SK-N-SH (cell line): Measurements from ENCODE around the gene ARMH3.

ENCODE experiments used
- EP300 ChIP-seq, 2 experiments: IDR thresholded peaks; 2 replicates each; pipeline versions ENCODE4 v1.4.0 to v1.6.1; 2012; ENCODE audit warnings: borderline replicate concordance in 1 of 2, low read depth in 1 of 2, low read length in 1 of 2
- JUND ChIP-seq: IDR thresholded peaks from 2 replicates; pipeline ENCODE4 v1.4.0; 2012
- POLR2AphosphoS5 ChIP-seq: IDR thresholded peaks from 2 replicates; pipeline ENCODE4 v1.6.1; 2012; ENCODE audit warnings: low read depth, low read length
- TEAD4 ChIP-seq: IDR thresholded peaks from 2 replicates; pipeline ENCODE4 v1.4.0; 2012; ENCODE audit warnings: mild to moderate bottlenecking, borderline replicate concordance; ENCODE audit not compliant: insufficient read depth
- YY1 ChIP-seq: IDR thresholded peaks from 2 replicates; pipeline ENCODE4 v1.4.0; 2012; ENCODE audit warnings: low read depth, mild to moderate bottlenecking
- TF ChIP-seq, protein P1 (sequence below): fragments of 200-600 bp; sonication (generic); IDR thresholded peaks from 2 replicates; pipeline ENCODE4 v1.6.1; 2017; ENCODE audit warnings: antibody characterized with exemption, mild to moderate bottlenecking, moderate library complexity
- TF ChIP-seq, protein P2 (sequence below): IDR thresholded peaks from 2 replicates; pipeline ENCODE4 v1.6.1; 2012; ENCODE audit warnings: mild to moderate bottlenecking, low read depth, low read length, moderate library complexity
- TF ChIP-seq, protein P3 (sequence below): IDR thresholded peaks from 2 replicates; pipeline ENCODE4 v1.4.0; 2012; ENCODE audit warnings: low read depth

DNA sequence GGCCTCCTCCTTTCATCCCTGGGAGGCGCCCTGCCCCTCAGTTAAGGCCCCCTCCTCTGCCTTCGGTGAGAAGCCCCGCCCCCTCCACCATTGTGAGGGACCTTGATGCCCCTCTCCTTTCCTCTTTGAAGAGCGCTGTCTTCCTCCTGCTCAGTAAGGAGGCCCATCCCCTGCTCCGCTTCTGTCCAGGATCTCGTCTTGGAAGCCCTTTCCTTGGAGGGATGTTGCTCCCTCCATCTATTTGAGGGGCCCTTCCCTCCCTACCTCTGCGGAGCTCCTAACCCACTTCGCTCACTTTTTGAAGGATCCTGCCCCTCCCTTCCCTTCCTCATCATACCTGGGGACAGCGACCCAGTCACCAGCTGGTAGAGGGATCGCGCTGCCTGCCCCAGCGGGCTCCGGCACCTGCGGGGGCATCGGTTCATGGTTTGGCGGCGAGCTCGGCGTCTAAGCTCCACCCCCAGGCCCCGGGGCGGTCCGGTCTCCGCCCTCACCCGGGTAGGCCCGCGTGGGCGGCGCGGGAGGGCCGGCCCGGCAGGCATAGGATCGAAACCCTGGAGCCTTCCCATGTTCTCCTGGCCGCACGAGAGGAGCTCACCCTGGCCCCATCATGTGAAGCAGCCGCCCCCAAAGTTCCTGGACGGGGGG is 216.4 kb downstream of the ARMH3 start:
- TF ChIP-seq, protein P1, sequence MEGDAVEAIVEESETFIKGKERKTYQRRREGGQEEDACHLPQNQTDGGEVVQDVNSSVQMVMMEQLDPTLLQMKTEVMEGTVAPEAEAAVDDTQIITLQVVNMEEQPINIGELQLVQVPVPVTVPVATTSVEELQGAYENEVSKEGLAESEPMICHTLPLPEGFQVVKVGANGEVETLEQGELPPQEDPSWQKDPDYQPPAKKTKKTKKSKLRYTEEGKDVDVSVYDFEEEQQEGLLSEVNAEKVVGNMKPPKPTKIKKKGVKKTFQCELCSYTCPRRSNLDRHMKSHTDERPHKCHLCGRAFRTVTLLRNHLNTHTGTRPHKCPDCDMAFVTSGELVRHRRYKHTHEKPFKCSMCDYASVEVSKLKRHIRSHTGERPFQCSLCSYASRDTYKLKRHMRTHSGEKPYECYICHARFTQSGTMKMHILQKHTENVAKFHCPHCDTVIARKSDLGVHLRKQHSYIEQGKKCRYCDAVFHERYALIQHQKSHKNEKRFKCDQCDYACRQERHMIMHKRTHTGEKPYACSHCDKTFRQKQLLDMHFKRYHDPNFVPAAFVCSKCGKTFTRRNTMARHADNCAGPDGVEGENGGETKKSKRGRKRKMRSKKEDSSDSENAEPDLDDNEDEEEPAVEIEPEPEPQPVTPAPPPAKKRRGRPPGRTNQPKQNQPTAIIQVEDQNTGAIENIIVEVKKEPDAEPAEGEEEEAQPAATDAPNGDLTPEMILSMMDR, result no peak
- no peak for TF ChIP-seq POLR2AphosphoS5
- TF ChIP-seq, protein P2, sequence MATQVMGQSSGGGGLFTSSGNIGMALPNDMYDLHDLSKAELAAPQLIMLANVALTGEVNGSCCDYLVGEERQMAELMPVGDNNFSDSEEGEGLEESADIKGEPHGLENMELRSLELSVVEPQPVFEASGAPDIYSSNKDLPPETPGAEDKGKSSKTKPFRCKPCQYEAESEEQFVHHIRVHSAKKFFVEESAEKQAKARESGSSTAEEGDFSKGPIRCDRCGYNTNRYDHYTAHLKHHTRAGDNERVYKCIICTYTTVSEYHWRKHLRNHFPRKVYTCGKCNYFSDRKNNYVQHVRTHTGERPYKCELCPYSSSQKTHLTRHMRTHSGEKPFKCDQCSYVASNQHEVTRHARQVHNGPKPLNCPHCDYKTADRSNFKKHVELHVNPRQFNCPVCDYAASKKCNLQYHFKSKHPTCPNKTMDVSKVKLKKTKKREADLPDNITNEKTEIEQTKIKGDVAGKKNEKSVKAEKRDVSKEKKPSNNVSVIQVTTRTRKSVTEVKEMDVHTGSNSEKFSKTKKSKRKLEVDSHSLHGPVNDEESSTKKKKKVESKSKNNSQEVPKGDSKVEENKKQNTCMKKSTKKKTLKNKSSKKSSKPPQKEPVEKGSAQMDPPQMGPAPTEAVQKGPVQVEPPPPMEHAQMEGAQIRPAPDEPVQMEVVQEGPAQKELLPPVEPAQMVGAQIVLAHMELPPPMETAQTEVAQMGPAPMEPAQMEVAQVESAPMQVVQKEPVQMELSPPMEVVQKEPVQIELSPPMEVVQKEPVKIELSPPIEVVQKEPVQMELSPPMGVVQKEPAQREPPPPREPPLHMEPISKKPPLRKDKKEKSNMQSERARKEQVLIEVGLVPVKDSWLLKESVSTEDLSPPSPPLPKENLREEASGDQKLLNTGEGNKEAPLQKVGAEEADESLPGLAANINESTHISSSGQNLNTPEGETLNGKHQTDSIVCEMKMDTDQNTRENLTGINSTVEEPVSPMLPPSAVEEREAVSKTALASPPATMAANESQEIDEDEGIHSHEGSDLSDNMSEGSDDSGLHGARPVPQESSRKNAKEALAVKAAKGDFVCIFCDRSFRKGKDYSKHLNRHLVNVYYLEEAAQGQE, result no peak
- TF ChIP-seq, protein P3, sequence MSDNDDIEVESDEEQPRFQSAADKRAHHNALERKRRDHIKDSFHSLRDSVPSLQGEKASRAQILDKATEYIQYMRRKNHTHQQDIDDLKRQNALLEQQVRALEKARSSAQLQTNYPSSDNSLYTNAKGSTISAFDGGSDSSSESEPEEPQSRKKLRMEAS, result no peak
- no peak for TF ChIP-seq YY1
- TF ChIP-seq TEAD4, result no peak
- no peak for TF ChIP-seq EP300 (IDR thresholded peaks at IDR 0.05; ENCODE audit: borderline replicate concordance in 1 of 2, low read depth in 1 of 2, low read length in 1 of 2)
- no peak for TF ChIP-seq JUND
